Mammary epithelial cell (primary cell): ENCODE results near the gene UBE2D3.

Experiments used
- CTCF ChIP-seq, 2 donors: IDR thresholded peaks in 1 of 2; conservative IDR thresholded peaks in 1 of 2; 2 replicates each; pipeline ENCODE4 v1.5.1; 2011 to 2012; ENCODE audit warnings: inconsistent platforms in 2 of 2, low read length in 2 of 2, mild to moderate bottlenecking in 2 of 2, control low read depth in 1 of 2, low read depth in 1 of 2; ENCODE audit not compliant: insufficient read depth in 1 of 2; ENCODE audit errors: extremely low read depth in 1 of 2
- EZH2 ChIP-seq: IDR thresholded peaks from 2 replicates; pipeline ENCODE4 v1.6.1; 2012; ENCODE audit warnings: low read length, inconsistent platforms, borderline replicate concordance

GRCh38 chr4:102826890-102827673 is at the start of gene UBE2D3:
- peak in 1 of 2 donors; percentile 20 for TF ChIP-seq CTCF (conservative IDR thresholded peaks at IDR 0.05 in 1 of 2, IDR thresholded peaks at IDR 0.05 in 1 of 2; ENCODE audit: extremely low read depth in 1 of 2, insufficient read depth in 1 of 2, low read depth in 1 of 2, low read length in 2 of 2)
- TF ChIP-seq EZH2, result no peak
